Astrocyte (in vitro differentiated cells and primary cell): Measurements from ENCODE around the gene PKM.

Experiments
- CTCF ChIP-seq: IDR thresholded peaks from 2 replicates; pipeline ENCODE4 v1.5.1; 2011; ENCODE audit warnings: low read depth, mild to moderate bottlenecking, inconsistent platforms, low read length, moderate library complexity; ENCODE audit not compliant: insufficient read depth
- EZH2 ChIP-seq: IDR thresholded peaks from 2 replicates; pipeline ENCODE4 v1.6.1; 2012; ENCODE audit warnings: mild to moderate bottlenecking, low read length, inconsistent platforms; ENCODE audit not compliant: insufficient read depth

- TF ChIP-seq CTCF (no peak), EZH2 (no peak)
These were observed 60.3 kb downstream of the PKM start for GRCh38 chr15:72170691-72171090.
